Measurements from ENCODE around the gene RNF111. TPM values are rescaled to one million over a fixed set of nuclear protein-coding genes. Genes with fewer than 3 reads are reported as not detected.

Gene RNF111
- polyA plus RNA-seq, 1 donor from 2014 or later = 25.8 TPM

- Histone ChIP-seq H3K27ac (ENCODE audit: low read length) (no peak overlapping the region), H4K20me1 (ENCODE audit: insufficient read depth) (no peaks in the 10 kb centered on the region), H3F3A (ENCODE audit: insufficient read depth, low read length, poor library complexity, severe bottlenecking) (no peaks in the 10 kb centered on the region), H3K4me3 (ENCODE audit: low read length) (no peak overlapping the region), H3K4me2 (ENCODE audit: low read length) (no peak overlapping the region), H3K9me2 (ENCODE audit: insufficient read depth, low read length) (no peaks in the 10 kb centered on the region), H3K36me3 (ENCODE audit: insufficient read depth, low read length) (no peaks in the 10 kb centered on the region), H3K9me3 (ENCODE audit: low read length) (no peaks in the 10 kb centered on the region), H3K9ac (ENCODE audit: low read length) (no peak overlapping the region), H2AFZ (ENCODE audit: low read depth, low read length) (no peak overlapping the region), H3K27me3 (ENCODE audit: insufficient read depth, low read depth, low read length) (no peaks in the 10 kb centered on the region), H3K79me2 (replicated peaks; ENCODE audit: insufficient read depth, low read length) (no peaks in the 10 kb centered on the region)
- TF ChIP-seq RAD21 (conservative IDR thresholded peaks at IDR 0.05) (no peak), TAF1 (IDR thresholded peaks at IDR 0.05; ENCODE audit: low read depth) (no peak), SMC3 (conservative IDR thresholded peaks at IDR 0.05; ENCODE audit: poor library complexity) (no peak), MXI1 (conservative IDR thresholded peaks at IDR 0.05; ENCODE audit: poor library complexity, severe bottlenecking) (no peak), EZH2 (IDR thresholded peaks at IDR 0.05; ENCODE audit: borderline replicate concordance, insufficient read depth, low read length, poor library complexity, severe bottlenecking) (no peak), POLR2AphosphoS5 (IDR thresholded peaks at IDR 0.05) (no peak), EP300 (conservative IDR thresholded peaks at IDR 0.05; ENCODE audit: poor library complexity, severe bottlenecking) (no peak)
- TF ChIP-seq, protein P1, sequence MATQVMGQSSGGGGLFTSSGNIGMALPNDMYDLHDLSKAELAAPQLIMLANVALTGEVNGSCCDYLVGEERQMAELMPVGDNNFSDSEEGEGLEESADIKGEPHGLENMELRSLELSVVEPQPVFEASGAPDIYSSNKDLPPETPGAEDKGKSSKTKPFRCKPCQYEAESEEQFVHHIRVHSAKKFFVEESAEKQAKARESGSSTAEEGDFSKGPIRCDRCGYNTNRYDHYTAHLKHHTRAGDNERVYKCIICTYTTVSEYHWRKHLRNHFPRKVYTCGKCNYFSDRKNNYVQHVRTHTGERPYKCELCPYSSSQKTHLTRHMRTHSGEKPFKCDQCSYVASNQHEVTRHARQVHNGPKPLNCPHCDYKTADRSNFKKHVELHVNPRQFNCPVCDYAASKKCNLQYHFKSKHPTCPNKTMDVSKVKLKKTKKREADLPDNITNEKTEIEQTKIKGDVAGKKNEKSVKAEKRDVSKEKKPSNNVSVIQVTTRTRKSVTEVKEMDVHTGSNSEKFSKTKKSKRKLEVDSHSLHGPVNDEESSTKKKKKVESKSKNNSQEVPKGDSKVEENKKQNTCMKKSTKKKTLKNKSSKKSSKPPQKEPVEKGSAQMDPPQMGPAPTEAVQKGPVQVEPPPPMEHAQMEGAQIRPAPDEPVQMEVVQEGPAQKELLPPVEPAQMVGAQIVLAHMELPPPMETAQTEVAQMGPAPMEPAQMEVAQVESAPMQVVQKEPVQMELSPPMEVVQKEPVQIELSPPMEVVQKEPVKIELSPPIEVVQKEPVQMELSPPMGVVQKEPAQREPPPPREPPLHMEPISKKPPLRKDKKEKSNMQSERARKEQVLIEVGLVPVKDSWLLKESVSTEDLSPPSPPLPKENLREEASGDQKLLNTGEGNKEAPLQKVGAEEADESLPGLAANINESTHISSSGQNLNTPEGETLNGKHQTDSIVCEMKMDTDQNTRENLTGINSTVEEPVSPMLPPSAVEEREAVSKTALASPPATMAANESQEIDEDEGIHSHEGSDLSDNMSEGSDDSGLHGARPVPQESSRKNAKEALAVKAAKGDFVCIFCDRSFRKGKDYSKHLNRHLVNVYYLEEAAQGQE (IDR thresholded peaks at IDR 0.05; ENCODE audit: borderline replicate concordance) = no peak
- TF ChIP-seq, protein P2, sequence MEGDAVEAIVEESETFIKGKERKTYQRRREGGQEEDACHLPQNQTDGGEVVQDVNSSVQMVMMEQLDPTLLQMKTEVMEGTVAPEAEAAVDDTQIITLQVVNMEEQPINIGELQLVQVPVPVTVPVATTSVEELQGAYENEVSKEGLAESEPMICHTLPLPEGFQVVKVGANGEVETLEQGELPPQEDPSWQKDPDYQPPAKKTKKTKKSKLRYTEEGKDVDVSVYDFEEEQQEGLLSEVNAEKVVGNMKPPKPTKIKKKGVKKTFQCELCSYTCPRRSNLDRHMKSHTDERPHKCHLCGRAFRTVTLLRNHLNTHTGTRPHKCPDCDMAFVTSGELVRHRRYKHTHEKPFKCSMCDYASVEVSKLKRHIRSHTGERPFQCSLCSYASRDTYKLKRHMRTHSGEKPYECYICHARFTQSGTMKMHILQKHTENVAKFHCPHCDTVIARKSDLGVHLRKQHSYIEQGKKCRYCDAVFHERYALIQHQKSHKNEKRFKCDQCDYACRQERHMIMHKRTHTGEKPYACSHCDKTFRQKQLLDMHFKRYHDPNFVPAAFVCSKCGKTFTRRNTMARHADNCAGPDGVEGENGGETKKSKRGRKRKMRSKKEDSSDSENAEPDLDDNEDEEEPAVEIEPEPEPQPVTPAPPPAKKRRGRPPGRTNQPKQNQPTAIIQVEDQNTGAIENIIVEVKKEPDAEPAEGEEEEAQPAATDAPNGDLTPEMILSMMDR (IDR thresholded peaks at IDR 0.05; ENCODE audit: poor library complexity, severe bottlenecking) = no peak
These were observed 128.7 kb downstream of the RNF111 start for GRCh38 chr15:59116141-59116540.

- Histone ChIP-seq H3K27me3 (ENCODE audit: insufficient read depth, low read depth, low read length) (no peaks in the 10 kb centered on the region), H3K9ac (ENCODE audit: low read length) (no peak overlapping the region), H3K4me2 (ENCODE audit: low read length) (no peak overlapping the region), H3K36me3 (ENCODE audit: insufficient read depth, low read length) (no peaks in the 10 kb centered on the region), H3K27ac (ENCODE audit: low read length) (no peak overlapping the region), H4K20me1 (ENCODE audit: insufficient read depth) (no peaks in the 10 kb centered on the region), H2AFZ (ENCODE audit: low read depth, low read length) (no peak overlapping the region), H3K9me3 (ENCODE audit: low read length) (no peaks in the 10 kb centered on the region), H3K9me2 (ENCODE audit: insufficient read depth, low read length) (no peaks in the 10 kb centered on the region), H3K79me2 (replicated peaks; ENCODE audit: insufficient read depth, low read length) (no peaks in the 10 kb centered on the region), H3K4me3 (ENCODE audit: low read length) (no peak overlapping the region), H3F3A (ENCODE audit: insufficient read depth, low read length, poor library complexity, severe bottlenecking) (no peaks in the 10 kb centered on the region)
- no peak for TF ChIP-seq RAD21 (conservative IDR thresholded peaks at IDR 0.05)
- TF ChIP-seq TAF1 (IDR thresholded peaks at IDR 0.05; ENCODE audit: low read depth) = no peak
- no peak for TF ChIP-seq EZH2 (IDR thresholded peaks at IDR 0.05; ENCODE audit: borderline replicate concordance, insufficient read depth, low read length, poor library complexity, severe bottlenecking)
- TF ChIP-seq EP300 (conservative IDR thresholded peaks at IDR 0.05; ENCODE audit: poor library complexity, severe bottlenecking) = no peak
- no peak for TF ChIP-seq SMC3 (conservative IDR thresholded peaks at IDR 0.05; ENCODE audit: poor library complexity)
- TF ChIP-seq, protein P2 (IDR thresholded peaks at IDR 0.05; ENCODE audit: poor library complexity, severe bottlenecking) = no peak
- TF ChIP-seq, protein P1 (IDR thresholded peaks at IDR 0.05; ENCODE audit: borderline replicate concordance) = no peak
- no peak for TF ChIP-seq MXI1 (conservative IDR thresholded peaks at IDR 0.05; ENCODE audit: poor library complexity, severe bottlenecking)
- TF ChIP-seq POLR2AphosphoS5 (IDR thresholded peaks at IDR 0.05) = no peak
These were observed 129.3 kb downstream of the RNF111 start for GRCh38 chr15:59116771-59117170.
